ENCODE data around the gene KIF26B.

Gene KIF26B

GRCh38 chr1:245577191-245578157 lies 422.7 kb downstream of the KIF26B start:
- no peak for DNase-seq

- no peak for DNase-seq
Measured at GRCh38 chr1:245578308-245578707, 423.5 kb downstream of the KIF26B start.

GRCh38 chr1:245578771-245579170 lies 424.0 kb downstream of the KIF26B start:
- DNase-seq, result no peak

GRCh38 chr1:245579881-245580280 lies 425.1 kb downstream of the KIF26B start:
- DNase-seq, result no peak

GRCh38 chr1:245580651-245581050 lies 425.9 kb downstream of the KIF26B start:
- no peak for DNase-seq

GRCh38 chr1:245582026-245582425 lies 427.2 kb downstream of the KIF26B start:
- no peak for DNase-seq

GRCh38 chr1:245583081-245583480 lies 428.3 kb downstream of the KIF26B start:
- DNase-seq, result peak; percentile 26

GRCh38 chr1:245583575-245584330 lies 429.0 kb downstream of the KIF26B start:
- peak; percentile 20 for DNase-seq

GRCh38 chr1:245585252-245585959 lies 430.6 kb downstream of the KIF26B start:
- peak; percentile 89 for DNase-seq

- no peak for DNase-seq
Measured at GRCh38 chr1:245587435-245588115, 432.8 kb downstream of the KIF26B start.

GRCh38 chr1:245588116-245588639 lies 433.4 kb downstream of the KIF26B start:
- no peak for DNase-seq

GRCh38 chr1:245589316-245589715 lies 434.5 kb downstream of the KIF26B start:
- no peak for DNase-seq

GRCh38 chr1:245589906-245590305 lies 435.1 kb downstream of the KIF26B start:
- no peak for DNase-seq

GRCh38 chr1:245590726-245591125 lies 435.9 kb downstream of the KIF26B start:
- peak; percentile 19 for DNase-seq

GRCh38 chr1:245591346-245592188 lies 436.8 kb downstream of the KIF26B start:
- no peak for DNase-seq

- no peak for DNase-seq
Measured at GRCh38 chr1:245592189-245592460, 437.3 kb downstream of the KIF26B start.

GRCh38 chr1:245598524-245599305 lies 443.9 kb downstream of the KIF26B start:
- DNase-seq, result peak; percentile 12

GRCh38 chr1:245599371-245600174 lies 444.8 kb downstream of the KIF26B start:
- peak; percentile 98 for DNase-seq

GRCh38 chr1:245600658-245601057 lies 445.9 kb downstream of the KIF26B start:
- DNase-seq, result no peak
